AG08395 (cell line): ENCODE results near the gene KHNYN.

Experiments used
- DNase-seq: peaks from one replicate; pipeline ENCODE4 v3.0.0; 2012; ENCODE audit warnings: mixed read lengths, low spot score

KHNYN gene

GRCh38 chr14:24422694-24423601 lies 6.8 kb upstream of the KHNYN start:
- DNase-seq = no peak

- peak; percentile 69 for DNase-seq
Measured at GRCh38 chr14:24425704-24426103, 4.0 kb upstream of the KHNYN start.

DNA sequence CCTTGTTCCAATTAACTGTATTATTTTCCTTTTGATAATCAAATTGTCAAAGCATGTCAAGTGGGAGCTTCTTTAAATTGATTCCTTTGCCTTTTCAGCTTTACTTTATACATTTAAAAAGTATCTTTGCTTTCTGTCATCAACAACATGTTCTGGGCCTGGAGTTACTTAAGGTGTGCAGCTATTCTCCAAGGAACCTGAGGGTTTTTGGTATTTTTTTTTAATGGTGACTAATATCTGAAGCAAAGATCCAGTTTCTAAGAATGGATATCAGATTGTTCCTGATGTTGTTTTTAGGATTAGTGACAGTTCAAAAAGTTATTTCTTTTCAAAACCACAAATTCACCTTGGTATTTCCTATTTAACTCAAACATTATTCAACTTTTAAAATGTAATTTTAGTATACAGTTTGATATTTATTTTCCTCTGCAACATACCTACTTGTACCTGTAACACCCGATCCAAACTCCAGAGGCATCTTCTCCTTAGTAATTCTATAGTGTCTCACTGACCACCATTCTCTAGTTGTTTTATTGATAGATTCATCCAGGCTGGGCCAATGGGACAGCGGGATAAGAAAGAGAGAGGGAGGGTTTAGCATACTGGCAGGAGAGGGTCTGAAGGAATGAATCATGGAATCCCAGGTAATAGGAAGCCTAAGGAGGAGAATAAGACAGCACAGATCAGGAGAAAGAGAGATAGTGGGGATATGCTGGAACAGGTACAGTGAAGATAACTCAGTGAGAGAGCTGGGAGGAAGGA lies 3.4 kb upstream of the KHNYN start:
- DNase-seq = no peak

GRCh38 chr14:24426912-24427536 lies 2.7 kb upstream of the KHNYN start:
- no peak for DNase-seq

- no peak for DNase-seq
Measured at GRCh38 chr14:24427537-24428508, 1.9 kb upstream of the KHNYN start.

DNA sequence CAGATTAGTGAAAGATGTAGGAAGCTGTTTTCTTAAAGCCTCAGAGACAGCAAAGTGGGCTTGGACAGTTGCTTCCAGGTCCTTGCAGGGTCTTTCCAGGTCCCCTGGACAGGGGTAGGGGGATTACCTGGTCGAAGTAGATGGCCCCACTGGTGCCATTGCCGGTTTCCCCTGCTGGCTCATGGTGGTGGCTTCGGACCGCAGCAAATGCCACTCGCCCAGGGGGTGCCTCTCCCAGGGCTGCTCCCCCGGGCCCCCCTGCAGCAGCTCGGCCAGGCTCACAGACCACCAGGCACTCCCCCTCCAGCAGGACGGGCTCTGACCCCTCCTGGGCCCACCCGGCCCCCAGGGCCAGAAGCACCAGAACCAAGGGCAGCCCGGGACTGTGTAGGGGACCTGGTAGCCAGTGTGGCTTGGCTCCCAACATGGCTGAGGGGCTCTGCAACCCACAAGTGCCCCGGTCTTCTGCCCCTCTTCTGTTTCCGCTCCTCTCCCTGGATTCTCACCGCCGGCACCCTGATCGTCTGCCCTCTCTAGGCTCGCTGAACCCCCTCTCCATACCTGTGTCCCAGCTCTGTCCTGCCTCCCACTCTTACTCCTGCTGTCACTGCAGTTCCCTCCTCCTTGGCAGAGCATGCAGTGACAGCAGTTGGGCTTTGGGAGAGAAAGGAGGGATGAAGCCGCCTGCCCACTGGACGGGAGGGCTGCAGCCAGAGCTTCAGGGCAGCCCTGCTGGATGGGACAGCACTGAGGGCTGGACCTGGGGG lies 943 bp upstream of the KHNYN start:
- no peak for DNase-seq

GRCh38 chr14:24430143-24430681 lies 458 bp downstream of the KHNYN start:
- peak; percentile 93 for DNase-seq

GRCh38 chr14:24430682-24431568 lies 1.2 kb downstream of the KHNYN start:
- peak; percentile 45 for DNase-seq

DNA sequence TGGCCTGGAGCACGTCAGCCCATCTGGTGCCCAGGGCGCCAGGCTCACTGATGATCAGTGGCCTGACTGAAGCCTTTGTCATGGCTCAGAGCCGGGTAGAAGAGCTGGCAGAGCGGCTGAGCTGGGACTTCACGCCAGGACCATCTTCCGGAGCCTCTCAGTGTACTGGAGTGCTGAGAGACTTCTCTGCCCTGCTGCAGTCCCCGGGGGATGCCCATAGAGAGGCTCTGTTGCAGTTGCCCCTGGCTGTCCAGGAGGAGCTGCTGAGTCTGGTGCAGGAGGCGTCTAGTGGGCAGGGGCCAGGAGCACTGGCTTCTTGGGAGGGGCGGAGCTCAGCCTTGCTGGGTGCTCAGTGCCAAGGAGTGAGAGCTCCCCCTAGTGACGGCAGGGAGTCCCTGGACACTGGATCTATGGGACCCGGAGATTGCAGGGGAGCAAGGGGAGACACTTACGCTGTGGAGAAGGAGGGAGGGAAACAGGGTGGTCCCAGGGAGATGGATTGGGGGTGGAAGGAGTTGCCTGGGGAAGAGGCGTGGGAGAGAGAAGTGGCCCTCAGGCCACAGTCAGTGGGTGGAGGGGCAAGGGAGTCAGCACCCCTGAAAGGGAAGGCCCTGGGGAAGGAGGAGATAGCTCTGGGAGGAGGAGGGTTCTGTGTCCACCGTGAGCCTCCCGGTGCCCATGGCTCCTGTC lies 2.0 kb downstream of the KHNYN start:
- peak; percentile 90 for DNase-seq

- DNase-seq = no peak
Measured at GRCh38 chr14:24432259-24433131, 2.7 kb downstream of the KHNYN start.

GRCh38 chr14:24434036-24434435 lies 4.3 kb downstream of the KHNYN start:
- DNase-seq = no peak

- no peak for DNase-seq
Measured at GRCh38 chr14:24434676-24435075, 4.9 kb downstream of the KHNYN start.

DNA sequence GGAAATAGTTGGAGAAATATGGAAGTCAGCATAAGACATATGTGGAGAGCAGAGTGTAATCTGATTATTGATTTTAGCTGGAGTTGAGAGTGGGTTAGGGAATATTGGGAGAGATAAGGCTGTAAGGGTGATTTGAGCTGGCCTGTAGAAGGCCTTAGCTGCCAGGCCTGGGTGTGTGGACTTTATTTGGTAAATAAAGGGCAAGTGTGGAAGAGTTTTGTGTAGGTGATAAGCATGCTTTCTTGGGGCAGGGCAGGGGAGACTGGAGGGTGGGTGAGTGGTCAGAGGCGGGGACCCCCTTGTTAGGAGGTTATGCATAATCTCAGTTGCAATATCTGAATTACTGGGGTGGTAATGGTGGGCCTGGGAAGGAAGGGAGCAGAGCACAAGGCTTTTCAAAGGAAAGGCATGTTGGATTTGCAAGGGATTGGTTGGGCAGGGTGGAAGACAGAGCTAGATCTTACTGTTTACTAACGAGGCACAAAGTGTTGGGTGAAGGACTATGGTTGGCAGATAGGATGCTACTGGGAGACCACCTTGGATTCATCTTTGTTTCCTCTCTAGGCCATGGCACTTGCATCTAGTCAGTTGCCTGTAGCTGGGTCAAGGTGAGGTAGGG lies 5.5 kb downstream of the KHNYN start:
- no peak for DNase-seq

GRCh38 chr14:24435998-24436354 lies 6.2 kb downstream of the KHNYN start:
- no peak for DNase-seq

DNA sequence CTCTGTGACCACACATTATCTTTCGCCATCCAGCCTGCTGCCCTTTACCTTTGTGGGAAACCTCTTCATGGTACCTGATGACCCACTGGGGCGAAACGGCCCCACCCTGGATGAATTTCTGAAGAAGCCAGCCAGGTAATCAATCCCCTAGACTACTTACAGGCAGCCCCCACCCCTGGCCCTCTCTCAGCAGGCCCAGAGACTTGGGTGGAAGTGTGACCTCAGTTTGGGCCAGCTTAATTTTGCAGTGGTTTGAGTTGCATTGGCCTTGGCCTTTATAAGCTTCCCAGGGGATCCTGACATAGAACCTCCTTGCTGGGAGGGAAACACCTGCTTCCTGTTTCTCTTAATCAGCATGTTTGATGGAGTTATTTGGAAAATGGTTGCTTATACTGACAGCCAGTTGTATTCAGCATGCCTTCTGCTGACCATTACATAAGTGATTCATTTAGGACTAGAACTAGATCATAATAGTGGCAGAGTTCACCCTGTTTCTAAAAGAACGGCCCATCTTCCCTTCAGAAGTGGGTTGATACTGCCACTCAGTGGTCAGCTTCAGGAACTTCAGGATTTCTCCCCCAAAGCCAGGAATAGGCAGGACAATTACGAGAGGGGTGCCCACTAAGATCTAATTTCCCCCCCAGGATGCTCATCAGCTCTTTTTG lies 6.7 kb downstream of the KHNYN start:
- peak; percentile 87 for DNase-seq

DNA sequence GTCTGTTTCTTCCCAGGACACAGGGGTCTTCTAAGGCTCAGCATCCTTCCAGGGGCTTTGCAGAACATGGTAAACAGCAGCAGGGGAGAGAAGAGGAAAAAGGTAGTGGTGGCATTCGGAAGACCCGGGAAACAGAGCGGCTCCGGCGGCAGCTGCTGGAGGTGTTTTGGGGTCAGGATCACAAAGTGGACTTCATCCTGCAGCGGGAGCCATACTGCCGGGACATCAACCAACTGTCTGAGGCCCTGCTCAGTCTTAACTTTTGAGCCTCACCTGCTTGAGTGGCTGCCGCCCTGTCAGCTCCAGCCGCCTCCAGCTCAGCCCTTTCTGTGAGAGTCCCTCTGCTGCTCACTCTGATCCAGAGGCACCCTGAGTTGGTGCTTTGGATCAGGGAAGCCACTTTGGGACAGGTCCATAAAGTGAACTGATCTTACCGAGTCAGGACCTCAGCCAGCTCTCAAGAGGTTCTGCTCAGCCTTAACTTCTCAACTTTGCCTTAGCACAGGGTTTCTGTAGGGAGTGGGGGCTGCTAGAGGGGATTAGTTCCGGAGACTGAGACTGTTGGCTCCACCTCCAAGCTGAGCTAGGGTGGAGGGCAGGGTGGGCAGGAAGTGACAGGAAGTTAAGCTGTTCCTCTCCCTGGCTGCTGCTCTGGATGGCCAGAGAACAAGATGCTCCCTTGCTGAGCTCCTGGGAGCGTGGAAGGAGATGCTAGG lies 7.4 kb downstream of the KHNYN start:
- DNase-seq = no peak
